HepG2 (cell line): ENCODE results near the gene DOCK1. TPM values are rescaled to one million over a fixed set of nuclear protein-coding genes. Genes with fewer than 3 reads are reported as not detected.

Source experiments
- ATAC-seq: fragments of 200-7000 bp; cut with Tn5 transposase; 3 replicates; pipeline ENCODE4 v1.9.1; 2020; ENCODE audit warnings: mild to moderate bottlenecking, moderate library complexity
- BruUV-seq: library from RNA; stranded (reverse); fragments of 400-500 nt; replicated peaks from 2 replicates; lab custom pipeline; 2021; lab: Mats Ljungman, UMichigan
- CTCF ChIA-PET: fragments of 300-600 bp; formaldehyde crosslinking; extraction: SDS; loops from one replicate; lab custom pipeline; 2021; ENCODE audit warnings: low total read pairs, inconsistent platforms, low intra/inter-chr PET ratio; lab: Yijun Ruan, JAX
- POLR2A ChIA-PET: fragments of 350-600 bp; sonication (Branson Sonifier 250); formaldehyde crosslinking; loops from one replicate; lab custom pipeline; 2020; ENCODE audit warnings: antibody characterized with exemption, inconsistent platforms; lab: Yijun Ruan, JAX
- DNase-seq: peaks from one replicate; pipeline ENCODE4 v3.0.0-alpha.2; 2015; ENCODE audit warnings: low spot score
- FAIRE-seq: peaks from 3 replicates; lab custom pipeline; 2011; peaks lifted over from hg19 to GRCh38; lab: Jason Lieb, UNC
- H2AFZ ChIP-seq: one replicate; pipeline ENCODE4 v1.6.1; 2011; ENCODE audit warnings: low read length, inconsistent platforms
- H3K27ac ChIP-seq: fragments of 300-600 bp; 3 replicates; pipeline ENCODE4 v1.8.0; 2011; ENCODE audit warnings: mixed run types, mild to moderate bottlenecking, mixed read lengths, low read length, inconsistent platforms; ENCODE audit not compliant: insufficient read depth; ENCODE audit errors: extremely low read length
- H3K27me3 ChIP-seq, 2 experiments: fragments of 200-600 bp in 1 of 2; 2 replicates in 1 of 2; 3 replicates in 1 of 2; pipeline versions ENCODE4 v1.6.0 to v1.8.0; 2011; ENCODE audit warnings: low read length in 2 of 2, mild to moderate bottlenecking in 2 of 2, moderate library complexity in 2 of 2, inconsistent platforms in 1 of 2; ENCODE audit not compliant: insufficient read depth in 2 of 2, control insufficient read depth in 1 of 2
- H3K36me3 ChIP-seq, 2 experiments: fragments of 200-600 bp in 1 of 2; replicated peaks in 1 of 2; 2 replicates in 1 of 2; 3 replicates in 1 of 2; pipeline versions ENCODE4 v1.5.1 to v1.8.0; 2011; ENCODE audit warnings: low read length in 2 of 2, inconsistent platforms in 1 of 2; ENCODE audit not compliant: insufficient read depth in 2 of 2, control insufficient read depth in 1 of 2
- H3K4me1 ChIP-seq: 2 replicates; pipeline ENCODE4 v1.5.1; 2012; ENCODE audit warnings: low read length, inconsistent platforms; ENCODE audit not compliant: insufficient read depth
- H3K4me2 ChIP-seq: 2 replicates; pipeline ENCODE4 v1.6.0; 2011; ENCODE audit warnings: low read depth, low read length, inconsistent platforms
- H3K4me3 ChIP-seq, 3 experiments: fragments of 200-600 bp in 1 of 3; sonication (generic), shearing (Covaris generic) in 1 of 3; replicated peaks in 1 of 3; 2 replicates each; pipeline ENCODE4 v1.5.1; 2011 to 2016; ENCODE audit warnings: low read length in 3 of 3, inconsistent platforms in 2 of 3, low read depth in 2 of 3, mild to moderate bottlenecking in 2 of 3, control low read depth in 1 of 3, mixed read lengths in 1 of 3; ENCODE audit not compliant: insufficient read depth in 1 of 3
- H3K79me2 ChIP-seq: one replicate; pipeline ENCODE4 v1.6.1; 2011; ENCODE audit warnings: low read length, inconsistent platforms; ENCODE audit not compliant: insufficient read depth
- H3K9ac ChIP-seq: 2 replicates; pipeline ENCODE4 v1.6.0; 2011; ENCODE audit warnings: mild to moderate bottlenecking, low read depth, low read length, inconsistent platforms; ENCODE audit not compliant: insufficient read depth
- H3K9me3 ChIP-seq: 2 replicates; pipeline ENCODE4 v1.5.1; 2012; ENCODE audit warnings: mild to moderate bottlenecking, low read length
- H4K20me1 ChIP-seq: 2 replicates; pipeline ENCODE4 v1.6.0; 2011; ENCODE audit warnings: inconsistent platforms, mild to moderate bottlenecking, low read length, moderate library complexity; ENCODE audit not compliant: insufficient read depth
- BRCA1 ChIP-seq: sonication (generic); formaldehyde crosslinking; IDR thresholded peaks from 2 replicates; pipeline ENCODE4 v1.4.0; 2020; ENCODE audit warnings: missing genetic modification reagents
- HNF4G ChIP-seq, 2 experiments: sonication (generic) in 1 of 2; formaldehyde crosslinking in 1 of 2; IDR thresholded peaks; 2 replicates each; pipeline versions ENCODE4 v1.4.0 to v1.6.1; 2011 to 2020; ENCODE audit warnings: borderline replicate concordance in 2 of 2, low read depth in 2 of 2, mild to moderate bottlenecking in 2 of 2, low read length in 1 of 2, missing genetic modification reagents in 1 of 2, moderate library complexity in 1 of 2
- MTA3 ChIP-seq: sonication (generic); formaldehyde crosslinking; IDR thresholded peaks from 2 replicates; pipeline ENCODE4 v1.4.0; 2020; ENCODE audit warnings: missing genetic modification reagents
- PAF1 ChIP-seq: IDR thresholded peaks from 2 replicates; pipeline ENCODE4 v1.6.1; 2016; ENCODE audit warnings: missing genetic modification reagents, missing compliant biosample characterization
- POLR2AphosphoS2 ChIP-seq: IDR thresholded peaks from 2 replicates; pipeline ENCODE4 v1.6.1; 2011; ENCODE audit warnings: low read depth, low read length, improper control_type of control experiment
- SMARCC2 ChIP-seq: fragments of 450-650 bp; IDR thresholded peaks from 2 replicates; pipeline ENCODE4 v1.6.1; 2017; ENCODE audit warnings: antibody characterized with exemption, mild to moderate bottlenecking
- ZNF616 ChIP-seq: sonication (generic); formaldehyde crosslinking; IDR thresholded peaks from 2 replicates; pipeline ENCODE4 v1.5.0; 2020; ENCODE audit warnings: low read depth, mild to moderate bottlenecking, missing genetic modification reagents
- ZNF629 ChIP-seq: sonication (generic); formaldehyde crosslinking; conservative IDR thresholded peaks from 2 replicates; pipeline ENCODE4 v1.5.0; 2020; ENCODE audit warnings: missing genetic modification reagents
- ZNF7 ChIP-seq: IDR thresholded peaks from 2 replicates; pipeline ENCODE4 v1.6.1; 2016; ENCODE audit warnings: missing biosample characterization, missing genetic modification reagents
- WGBS: methylation state at CpG from one replicate; pipeline ENCODE4 v1.1.6; 2017; ENCODE audit warnings: low lambda C conversion rate; 5-methylcytosine and 5-hydroxymethylcytosine counted together
- in situ Hi-C: cut with HindIII; loops from 2 replicates; pipeline ENCODE4 v1.10.0; 2017; ENCODE audit warnings: low pct_unique_long_range_greater_than_20kb; ENCODE audit not compliant: extremely low pct_ligation_motif_present
- intact Hi-C: fragments of 100-400 bp; cut with micrococcal nuclease; formaldehyde crosslinking; loops from one replicate; pipeline ENCODE4 v1.10.0; 2022; ENCODE audit not compliant: unreplicated experiment
- polyA plus RNA-seq, 8 experiments: library from polyadenylated mRNA; depleted of rRNA in 3 of 8; stranded (reverse) in 7 of 8; unstranded in 1 of 8; fragments of >200 nt; fragmentation: Illumina TruSeq in 4 of 8; extraction: Trizol in 4 of 8; gene quantifications; 2 replicates each; pipeline versions ENCODE4 v1.2.1 to v1.2.3, GENCODE V29; 2011 to 2016; ENCODE audit warnings: low read depth in 4 of 8, missing spikeins in 1 of 8, mixed read lengths in 1 of 8; ENCODE audit not compliant: insufficient read depth in 1 of 8
- total RNA-seq, 5 experiments: library from RNA; depleted of rRNA; stranded (reverse); fragments of >200 nt; fragmentation: Illumina TruSeq; extraction: Trizol; gene quantifications; 2 replicates each; pipeline ENCODE4 v1.2.3, GENCODE V29; 2016; ENCODE audit warnings: low read depth in 1 of 5
- TF ChIP-seq, protein P1 (sequence below): sonication (generic); formaldehyde crosslinking; IDR thresholded peaks from 2 replicates; pipeline ENCODE4 v1.4.0; 2020; ENCODE audit warnings: mild to moderate bottlenecking, missing genetic modification reagents
- TF ChIP-seq, protein P2 (sequence below): fragments of 450-650 bp; IDR thresholded peaks from 2 replicates; pipeline ENCODE4 v1.6.1; 2017; ENCODE audit warnings: mild to moderate bottlenecking
- TF ChIP-seq, protein P3 (sequence below): sonication (generic); IDR thresholded peaks from 2 replicates; pipeline ENCODE4 v1.6.1; 2016; ENCODE audit warnings: low read depth, borderline replicate concordance
- TF ChIP-seq, protein P4 (sequence below): sonication (generic); formaldehyde crosslinking; IDR thresholded peaks from 2 replicates; pipeline ENCODE4 v1.8.0; 2022; ENCODE audit warnings: missing genetic modification reagents, mild to moderate bottlenecking, inconsistent platforms, borderline replicate concordance

DOCK1 gene
- total and polyA plus RNA-seq, 2 of the 13 experiments (the other 11 are each of a cell fraction or from before 2014, with no cell fraction given): 8.3 to 25.5 TPM

DNA sequence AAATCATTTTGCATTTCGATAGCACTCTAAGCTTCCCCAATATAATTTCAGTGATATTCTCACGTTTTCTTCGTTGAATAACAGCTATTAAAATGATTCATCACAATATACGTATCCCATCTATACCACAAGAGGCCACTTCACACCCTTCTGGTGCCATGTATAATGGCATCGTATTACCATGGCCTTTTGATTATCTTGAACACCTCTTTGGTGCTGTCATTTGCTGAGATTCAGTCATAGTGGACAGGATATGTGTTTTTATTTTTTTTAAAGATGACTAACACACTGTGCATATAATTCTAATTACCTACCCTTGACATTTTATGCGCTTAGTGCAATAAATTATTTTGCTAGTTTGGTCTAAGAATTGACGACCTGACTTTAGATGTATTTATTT is 297.8 kb downstream of the DOCK1 start:
- no peak for TF ChIP-seq BRCA1 (CRISPR knock-in tag)
- no peak for TF ChIP-seq ZNF7
- TF ChIP-seq, protein P1, sequence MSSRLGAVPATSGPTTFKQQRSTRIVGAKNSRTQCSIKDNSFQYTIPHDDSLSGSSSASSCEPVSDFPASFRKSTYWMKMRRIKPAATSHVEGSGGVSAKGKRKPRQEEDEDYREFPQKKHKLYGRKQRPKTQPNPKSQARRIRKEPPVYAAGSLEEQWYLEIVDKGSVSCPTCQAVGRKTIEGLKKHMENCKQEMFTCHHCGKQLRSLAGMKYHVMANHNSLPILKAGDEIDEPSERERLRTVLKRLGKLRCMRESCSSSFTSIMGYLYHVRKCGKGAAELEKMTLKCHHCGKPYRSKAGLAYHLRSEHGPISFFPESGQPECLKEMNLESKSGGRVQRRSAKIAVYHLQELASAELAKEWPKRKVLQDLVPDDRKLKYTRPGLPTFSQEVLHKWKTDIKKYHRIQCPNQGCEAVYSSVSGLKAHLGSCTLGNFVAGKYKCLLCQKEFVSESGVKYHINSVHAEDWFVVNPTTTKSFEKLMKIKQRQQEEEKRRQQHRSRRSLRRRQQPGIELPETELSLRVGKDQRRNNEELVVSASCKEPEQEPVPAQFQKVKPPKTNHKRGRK (CRISPR knock-in tag): no peak
- no peak for TF ChIP-seq HNF4G (IDR thresholded peaks at IDR 0.05; ENCODE audit: borderline replicate concordance, low read depth, low read length)
- TF ChIP-seq HNF4G (CRISPR knock-in tag; IDR thresholded peaks at IDR 0.05; ENCODE audit: borderline replicate concordance, low read depth): no peak
- no peak for TF ChIP-seq MTA3 (CRISPR knock-in tag)
- no peak for TF ChIP-seq PAF1 (CRISPR knock-in tag)
- TF ChIP-seq, protein P2, sequence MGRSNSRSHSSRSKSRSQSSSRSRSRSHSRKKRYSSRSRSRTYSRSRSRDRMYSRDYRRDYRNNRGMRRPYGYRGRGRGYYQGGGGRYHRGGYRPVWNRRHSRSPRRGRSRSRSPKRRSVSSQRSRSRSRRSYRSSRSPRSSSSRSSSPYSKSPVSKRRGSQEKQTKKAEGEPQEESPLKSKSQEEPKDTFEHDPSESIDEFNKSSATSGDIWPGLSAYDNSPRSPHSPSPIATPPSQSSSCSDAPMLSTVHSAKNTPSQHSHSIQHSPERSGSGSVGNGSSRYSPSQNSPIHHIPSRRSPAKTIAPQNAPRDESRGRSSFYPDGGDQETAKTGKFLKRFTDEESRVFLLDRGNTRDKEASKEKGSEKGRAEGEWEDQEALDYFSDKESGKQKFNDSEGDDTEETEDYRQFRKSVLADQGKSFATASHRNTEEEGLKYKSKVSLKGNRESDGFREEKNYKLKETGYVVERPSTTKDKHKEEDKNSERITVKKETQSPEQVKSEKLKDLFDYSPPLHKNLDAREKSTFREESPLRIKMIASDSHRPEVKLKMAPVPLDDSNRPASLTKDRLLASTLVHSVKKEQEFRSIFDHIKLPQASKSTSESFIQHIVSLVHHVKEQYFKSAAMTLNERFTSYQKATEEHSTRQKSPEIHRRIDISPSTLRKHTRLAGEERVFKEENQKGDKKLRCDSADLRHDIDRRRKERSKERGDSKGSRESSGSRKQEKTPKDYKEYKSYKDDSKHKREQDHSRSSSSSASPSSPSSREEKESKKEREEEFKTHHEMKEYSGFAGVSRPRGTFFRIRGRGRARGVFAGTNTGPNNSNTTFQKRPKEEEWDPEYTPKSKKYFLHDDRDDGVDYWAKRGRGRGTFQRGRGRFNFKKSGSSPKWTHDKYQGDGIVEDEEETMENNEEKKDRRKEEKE: no peak
- no peak for TF ChIP-seq POLR2AphosphoS2
- TF ChIP-seq ZNF629 (CRISPR knock-in tag): no peak
- no peak for TF ChIP-seq ZNF616 (CRISPR knock-in tag)
- TF ChIP-seq, protein P3, sequence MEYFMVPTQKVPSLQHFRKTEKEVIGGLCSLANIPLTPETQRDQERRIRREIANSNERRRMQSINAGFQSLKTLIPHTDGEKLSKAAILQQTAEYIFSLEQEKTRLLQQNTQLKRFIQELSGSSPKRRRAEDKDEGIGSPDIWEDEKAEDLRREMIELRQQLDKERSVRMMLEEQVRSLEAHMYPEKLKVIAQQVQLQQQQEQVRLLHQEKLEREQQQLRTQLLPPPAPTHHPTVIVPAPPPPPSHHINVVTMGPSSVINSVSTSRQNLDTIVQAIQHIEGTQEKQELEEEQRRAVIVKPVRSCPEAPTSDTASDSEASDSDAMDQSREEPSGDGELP: no peak
- no peak for TF ChIP-seq SMARCC2
- TF ChIP-seq, protein P4, sequence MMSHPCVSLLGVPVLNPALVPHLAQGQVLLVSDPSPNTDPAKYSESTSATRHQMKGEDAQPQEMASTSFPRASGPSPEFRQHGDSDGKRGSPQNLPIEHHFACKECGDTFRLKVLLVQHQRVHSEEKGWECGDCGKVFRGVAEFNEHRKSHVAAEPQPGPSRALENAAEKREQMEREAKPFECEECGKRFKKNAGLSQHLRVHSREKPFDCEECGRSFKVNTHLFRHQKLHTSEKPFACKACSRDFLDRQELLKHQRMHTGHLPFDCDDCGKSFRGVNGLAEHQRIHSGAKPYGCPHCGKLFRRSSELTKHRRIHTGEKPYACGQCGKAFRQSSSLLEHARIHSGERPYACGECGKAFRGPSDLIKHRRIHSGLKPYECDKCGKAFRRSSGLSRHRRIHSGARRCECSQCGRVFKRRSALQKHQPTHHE: no peak
- TF ChIP-seq, all 625 proteins: peak for 0
- in situ Hi-C loops (no loop called here), intact Hi-C loops (no loop called here)
- no peak for ATAC-seq
- Histone ChIP-seq H3K27ac (no peak overlapping the region), H3K9me3 (no peaks in the 10 kb centered on the region), H4K20me1 (no peaks in the 10 kb centered on the region), H2AFZ (no peak overlapping the region), H3K4me1 (no peaks in the 10 kb centered on the region), H3K36me3 (0 out of 5 replicates have a peak, but pooled peaks cover 1 to 2% of the 10 kb centered on the region in 2 experiments), H3K4me3 (no peak overlapping the region), H3K79me2 (no peaks in the 10 kb centered on the region), H3K27me3 (no peaks in the 10 kb centered on the region), H3K4me2 (no peak overlapping the region), H3K9ac (no peak overlapping the region)
- ChIA-PET CTCF (no interaction called here), POLR2A (no interaction called here)
- no peak for DNase-seq
- BruUV-seq: no TSS peak
- FAIRE-seq: no peak
- WGBS: 96% methylated on average over 7 of the region's 7 CpGs
